Measurements from ENCODE around the gene KLF7. TPM values are rescaled to one million over a fixed set of nuclear protein-coding genes. Genes with fewer than 3 reads are reported as not detected.

Gene KLF7
- total RNA-seq, 1 experiment from 2014 or later = 32.2 TPM

DNA sequence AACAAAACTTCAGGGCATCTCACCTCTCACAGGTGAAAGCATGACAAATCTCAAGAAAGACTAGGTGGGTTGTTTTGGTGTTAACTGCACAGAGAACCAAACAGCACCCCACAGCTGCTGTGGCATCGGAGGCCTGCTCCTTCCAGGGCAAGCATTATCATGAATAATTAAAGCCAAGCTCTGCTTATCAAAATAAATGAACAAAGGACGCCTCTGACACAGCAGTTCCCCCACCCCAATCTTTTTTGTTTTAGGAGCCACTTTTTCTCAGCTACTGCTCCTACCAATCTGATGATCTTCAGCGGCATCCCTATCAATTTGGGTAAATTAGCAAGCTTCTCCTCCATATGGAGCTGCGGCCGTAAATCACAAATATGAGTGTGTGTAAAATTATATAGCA is 58.6 kb downstream of the KLF7 start:
- H3K56ac ChIP-seq (ENCODE audit: insufficient read length, low read depth, low read length) = no peak overlapping the region
- H3K27ac ChIP-seq (ENCODE audit: insufficient read length, low read depth, low read length) = no peak overlapping the region
- WGBS (ENCODE audit: extremely low coverage, insufficient read length, low lambda C conversion rate) = no CpG with 5 or more reads among the region's 5 CpGs
- no peak overlapping the region for H2AK5ac ChIP-seq (ENCODE audit: insufficient read length, low read length)
- TF ChIP-seq, protein P1, sequence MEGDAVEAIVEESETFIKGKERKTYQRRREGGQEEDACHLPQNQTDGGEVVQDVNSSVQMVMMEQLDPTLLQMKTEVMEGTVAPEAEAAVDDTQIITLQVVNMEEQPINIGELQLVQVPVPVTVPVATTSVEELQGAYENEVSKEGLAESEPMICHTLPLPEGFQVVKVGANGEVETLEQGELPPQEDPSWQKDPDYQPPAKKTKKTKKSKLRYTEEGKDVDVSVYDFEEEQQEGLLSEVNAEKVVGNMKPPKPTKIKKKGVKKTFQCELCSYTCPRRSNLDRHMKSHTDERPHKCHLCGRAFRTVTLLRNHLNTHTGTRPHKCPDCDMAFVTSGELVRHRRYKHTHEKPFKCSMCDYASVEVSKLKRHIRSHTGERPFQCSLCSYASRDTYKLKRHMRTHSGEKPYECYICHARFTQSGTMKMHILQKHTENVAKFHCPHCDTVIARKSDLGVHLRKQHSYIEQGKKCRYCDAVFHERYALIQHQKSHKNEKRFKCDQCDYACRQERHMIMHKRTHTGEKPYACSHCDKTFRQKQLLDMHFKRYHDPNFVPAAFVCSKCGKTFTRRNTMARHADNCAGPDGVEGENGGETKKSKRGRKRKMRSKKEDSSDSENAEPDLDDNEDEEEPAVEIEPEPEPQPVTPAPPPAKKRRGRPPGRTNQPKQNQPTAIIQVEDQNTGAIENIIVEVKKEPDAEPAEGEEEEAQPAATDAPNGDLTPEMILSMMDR (conservative IDR thresholded peaks at IDR 0.05) = no peak
- no peak overlapping the region for H2BK5ac ChIP-seq (ENCODE audit: insufficient read length, low read length)
- H2BK120ac ChIP-seq (ENCODE audit: low read depth, low read length, poor library complexity, severe bottlenecking) = no peak overlapping the region
- no peaks in the 10 kb centered on the region for H3K9me3 ChIP-seq (ENCODE audit: control insufficient read depth, low read depth, low read length)
- H4K8ac ChIP-seq (replicated peaks; ENCODE audit: insufficient read length, low read depth, low read length) = no peak overlapping the region
- H2BK15ac ChIP-seq (ENCODE audit: low read depth, low read length) = no peak overlapping the region
- H3K27me3 Mint-ChIP-seq (ENCODE audit: low read depth) = no peaks in the 10 kb centered on the region
- H3K79me2 ChIP-seq (ENCODE audit: insufficient read depth, low read length) = no peaks in the 10 kb centered on the region
- no peak overlapping the region for H2BK20ac ChIP-seq (ENCODE audit: low read depth, low read length, poor library complexity, severe bottlenecking)
- H3K27me3 ChIP-seq (ENCODE audit: insufficient read depth, low read length) = no peaks in the 10 kb centered on the region
- H3K23ac ChIP-seq (ENCODE audit: insufficient read length, low read depth, low read length) = no peak overlapping the region
- no peak overlapping the region for H3K4ac ChIP-seq (ENCODE audit: low read depth, low read length)
- no peaks in the 10 kb centered on the region for H3K9me3 Mint-ChIP-seq
- peak overlapping the region in 1 of 3 experiments; percentile 4; a peak in 1 of 7 replicates for H3K27ac Mint-ChIP-seq
- no peak overlapping the region for H3K9ac ChIP-seq (ENCODE audit: extremely low read depth, insufficient read length, low read length)
- no peak overlapping the region for H3K14ac ChIP-seq (ENCODE audit: insufficient read depth, low read length)
- H3K4me3 Mint-ChIP-seq = no peak overlapping the region
- peaks cover 11 to 12% of the 10 kb centered on the region in 2 experiments; a peak in 3 of 4 replicates for H3K4me1 Mint-ChIP-seq
- peaks cover 2 to 29% (median 7%) of the 10 kb centered on the region in 3 experiments; a peak in 6 of 7 replicates for H3K36me3 Mint-ChIP-seq (ENCODE audit: insufficient read depth in 1 of 3, low read depth in 3 of 3)
- no peaks in the 10 kb centered on the region for H3K23me2 ChIP-seq (ENCODE audit: insufficient read length, low read depth, low read length, poor library complexity, severe bottlenecking)
- no peaks in the 10 kb centered on the region for H4K20me1 ChIP-seq (ENCODE audit: control insufficient read depth, insufficient read depth, insufficient read length)
- no peak overlapping the region for H3K4me2 ChIP-seq (ENCODE audit: insufficient read depth, insufficient read length, low read length)
- no peak overlapping the region for H4K91ac ChIP-seq (ENCODE audit: insufficient read length, low read depth, low read length)
- no peak overlapping the region for H3K18ac ChIP-seq (ENCODE audit: insufficient read length, low read depth, low read length)
- no peak for DNase-seq
- no peaks in the 10 kb centered on the region for H3K79me1 ChIP-seq (ENCODE audit: insufficient read depth, low read depth, low read length, poor library complexity, severe bottlenecking)
- H3T11ph ChIP-seq (ENCODE audit: low read length) = no peak overlapping the region
- no peak overlapping the region for H2BK12ac ChIP-seq (ENCODE audit: insufficient read length, low read depth, low read length)
- no peak overlapping the region for H4K5ac ChIP-seq (ENCODE audit: insufficient read length, low read depth, low read length)
- no peaks in the 10 kb centered on the region for H3K4me1 ChIP-seq (ENCODE audit: insufficient read depth, low read length)
- no peak overlapping the region for H2AFZ ChIP-seq (ENCODE audit: low read length)
